GM23338 (cell line): ENCODE results near the gene KIF21A. TPM values are rescaled to one million over a fixed set of nuclear protein-coding genes. Genes with fewer than 3 reads are reported as not detected.

Experiments
- ATAC-seq: fragments of 200-7000 bp; cut with Tn5 transposase; 3 replicates; pipeline ENCODE4 v1.9.1; 2020
- DNase-seq: peaks from one replicate; pipeline ENCODE4 v3.0.0-alpha.2; 2015; ENCODE audit warnings: low spot score
- H2AFZ ChIP-seq: fragments of 200-600 bp; sonication (generic); 2 replicates; pipeline ENCODE4 v1.8.0; 2016; ENCODE audit warnings: antibody characterized with exemption, mild to moderate bottlenecking, moderate library complexity
- H3F3A ChIP-seq: fragments of 200-600 bp; sonication (generic); replicated peaks from 2 replicates; pipeline ENCODE4 v1.8.0; 2017; ENCODE audit warnings: antibody characterized with exemption, mixed run types, low read depth
- H3K27ac ChIP-seq: fragments of 200-600 bp; sonication (generic); 2 replicates; pipeline ENCODE4 v1.6.1; 2016; ENCODE audit warnings: low read depth
- H3K27me3 ChIP-seq: fragments of 200-600 bp; sonication (generic); 2 replicates; pipeline ENCODE4 v1.8.0; 2016; ENCODE audit warnings: mild to moderate bottlenecking, mixed run types, moderate library complexity; ENCODE audit not compliant: insufficient read depth
- H3K36me3 ChIP-seq: fragments of 200-600 bp; sonication (generic); 2 replicates; pipeline ENCODE4 v1.8.0; 2016; ENCODE audit warnings: mild to moderate bottlenecking; ENCODE audit not compliant: insufficient read depth
- H3K4me1 ChIP-seq: fragments of 200-600 bp; sonication (generic); 2 replicates; pipeline ENCODE4 v1.8.0; 2016; ENCODE audit warnings: mild to moderate bottlenecking, moderate library complexity; ENCODE audit not compliant: insufficient read depth
- H3K4me2 ChIP-seq: fragments of 200-600 bp; sonication (generic); 2 replicates; pipeline ENCODE4 v1.7.1; 2017; ENCODE audit warnings: mixed run types
- H3K4me3 ChIP-seq: fragments of 200-600 bp; sonication (generic); 2 replicates; pipeline ENCODE4 v1.6.1; 2016; ENCODE audit warnings: mixed run types
- H3K79me2 ChIP-seq: fragments of 200-600 bp; sonication (generic); replicated peaks from 2 replicates; pipeline ENCODE4 v1.8.0; 2017; ENCODE audit warnings: mild to moderate bottlenecking; ENCODE audit not compliant: insufficient read depth
- H3K9me2 ChIP-seq: fragments of 200-600 bp; sonication (generic); 2 replicates; pipeline ENCODE4 v1.8.0; 2017; ENCODE audit not compliant: insufficient read depth
- H4K20me1 ChIP-seq: fragments of 200-600 bp; sonication (generic); replicated peaks from 2 replicates; pipeline ENCODE4 v1.8.0; 2017; ENCODE audit warnings: mild to moderate bottlenecking; ENCODE audit not compliant: insufficient read depth
- H3K27ac Mint-ChIP-seq: 2 replicates; pipeline ENCODE4 v1.8.0; 2020; ENCODE audit warnings: inconsistent platforms, mild to moderate bottlenecking, moderate library complexity, mixed read lengths
- H3K27me3 Mint-ChIP-seq: 3 replicates; pipeline ENCODE4 v1.8.0; 2022; ENCODE audit warnings: low read depth, mild to moderate bottlenecking, moderate library complexity, mixed read lengths, inconsistent platforms; ENCODE audit not compliant: insufficient read depth, poor library complexity
- H3K36me3 Mint-ChIP-seq: 3 replicates; pipeline ENCODE4 v1.8.0; 2021; ENCODE audit warnings: low read depth, mild to moderate bottlenecking, inconsistent platforms, moderate library complexity, mixed read lengths
- H3K4me1 Mint-ChIP-seq: 3 replicates; pipeline ENCODE4 v1.8.0; 2020; ENCODE audit warnings: mild to moderate bottlenecking, inconsistent platforms, mixed read lengths
- H3K4me3 Mint-ChIP-seq: 3 replicates; pipeline ENCODE4 v1.8.0; 2021; ENCODE audit warnings: moderate library complexity, mild to moderate bottlenecking, inconsistent platforms, mixed read lengths
- H3K9me3 Mint-ChIP-seq: 3 replicates; pipeline ENCODE4 v1.8.0; 2020; ENCODE audit warnings: moderate library complexity, mild to moderate bottlenecking, inconsistent platforms, mixed read lengths
- CREB1 ChIP-seq: fragments of 250-450 bp; sonication (Bioruptor Pico); IDR thresholded peaks from 2 replicates; pipeline ENCODE4 v1.5.0; 2020; ENCODE audit warnings: low read depth, mild to moderate bottlenecking, moderate library complexity
- CTCF ChIP-seq, 2 experiments: fragments of 200-600 bp in 1 of 2; sonication (generic) in 1 of 2; conservative IDR thresholded peaks; 2 replicates each; pipeline versions ENCODE4 v1.5.1 to v1.6.1; 2016 to 2017; ENCODE audit warnings: antibody characterized with exemption in 2 of 2, low read depth in 2 of 2, mild to moderate bottlenecking in 2 of 2, moderate library complexity in 1 of 2
- EZH2 ChIP-seq: fragments of 200-600 bp; sonication (generic); IDR thresholded peaks from one replicate; pipeline ENCODE4 v1.8.0; 2017; ENCODE audit warnings: antibody characterized with exemption, mild to moderate bottlenecking, low read depth; ENCODE audit not compliant: unreplicated experiment
- EZH2phosphoT487 ChIP-seq: fragments of 200-600 bp; sonication (generic); IDR thresholded peaks from one replicate; pipeline ENCODE4 v1.8.1; 2018; ENCODE audit warnings: antibody characterized with exemption; ENCODE audit not compliant: unreplicated experiment
- JUNB ChIP-seq: IDR thresholded peaks from one replicate; pipeline ENCODE4 v1.6.1; 2016; ENCODE audit warnings: antibody characterized with exemption; ENCODE audit not compliant: unreplicated experiment
- STAT1 ChIP-seq: IDR thresholded peaks from one replicate; pipeline ENCODE4 v1.6.1; 2016; ENCODE audit warnings: antibody characterized with exemption; ENCODE audit not compliant: unreplicated experiment
- ZNF462 ChIP-seq: fragments of 250-450 bp; sonication (Bioruptor Pico); IDR thresholded peaks from 2 replicates; pipeline ENCODE4 v1.5.0; 2020; ENCODE audit warnings: mild to moderate bottlenecking, moderate library complexity
- polyA plus RNA-seq: library from polyadenylated mRNA; unstranded; fragments of >200 nt; fragmentation: Nextera tagmentation; extraction: Ambion mirVana; gene quantifications from 2 replicates; pipeline ENCODE4 v1.2.1, GENCODE V29; 2016
- total RNA-seq: library from RNA; depleted of rRNA; stranded (reverse); fragments of >200 nt; shearing (Covaris generic); gene quantifications from 2 replicates; pipeline ENCODE4 v1.2.3, GENCODE V29; 2014

Gene KIF21A
- total and polyA plus RNA-seq, 2 experiments from 2014 or later = 28.8 to 32.0 TPM

GRCh38 chr12:39441189-39441962, 1.5 kb downstream of the KIF21A start:
- H3K27me3 ChIP-seq = peaks cover 25% of the 10 kb centered on the region
- H3K4me1 ChIP-seq = peaks cover 37% of the 10 kb centered on the region
- DNase-seq (no peak), ATAC-seq (no peak)
- no peaks in the 10 kb centered on the region for H4K20me1 ChIP-seq
- H3K4me2 ChIP-seq = peak overlapping the region; percentile 94
- no peak for TF ChIP-seq STAT1
- no peak for TF ChIP-seq ZNF462 (CRISPR knock-in tag)
- TF ChIP-seq CTCF (conservative IDR thresholded peaks at IDR 0.05; ENCODE audit: low read depth in 2 of 2) = no peak
- no peak for TF ChIP-seq EZH2
- no peak for TF ChIP-seq JUNB
- TF ChIP-seq CREB1 (CRISPR knock-in tag) = no peak
- no peak for TF ChIP-seq EZH2phosphoT487
- H3K9me2 ChIP-seq = no peaks in the 10 kb centered on the region
- Mint-ChIP-seq H3K27me3 (peaks cover 9% of the 10 kb centered on the region), H3K27ac (peak overlapping the region; percentile 73), H3K4me3 (peak overlapping the region; percentile 97), H3K36me3 (no peaks in the 10 kb centered on the region; the same call in 2 of the 3 replicates), H3K4me1 (peaks cover 53% of the 10 kb centered on the region), H3K9me3 (no peaks in the 10 kb centered on the region; the same call in 2 of the 3 replicates)
- H3K79me2 ChIP-seq = peaks cover 57% of the 10 kb centered on the region
- peak overlapping the region; percentile 91 for H3K4me3 ChIP-seq
- H2AFZ ChIP-seq = no peak overlapping the region
- no peak overlapping the region for H3K27ac ChIP-seq
- H3K36me3 ChIP-seq = no peaks in the 10 kb centered on the region
- no peaks in the 10 kb centered on the region; the same call in 1 of the 2 replicates for H3F3A ChIP-seq
